HG03575 (cell line): ENCODE results near the gene GAD1.

Experiments used
- ATAC-seq: cut with Tn5 transposase; IDR thresholded peaks from one replicate; pipeline ENCODE4 v1.9.1; 2021; ENCODE audit not compliant: unreplicated experiment, insufficient number of reproducible peaks, low FRiP score; ENCODE audit errors: extremely low read depth

The GAD1 gene

DNA sequence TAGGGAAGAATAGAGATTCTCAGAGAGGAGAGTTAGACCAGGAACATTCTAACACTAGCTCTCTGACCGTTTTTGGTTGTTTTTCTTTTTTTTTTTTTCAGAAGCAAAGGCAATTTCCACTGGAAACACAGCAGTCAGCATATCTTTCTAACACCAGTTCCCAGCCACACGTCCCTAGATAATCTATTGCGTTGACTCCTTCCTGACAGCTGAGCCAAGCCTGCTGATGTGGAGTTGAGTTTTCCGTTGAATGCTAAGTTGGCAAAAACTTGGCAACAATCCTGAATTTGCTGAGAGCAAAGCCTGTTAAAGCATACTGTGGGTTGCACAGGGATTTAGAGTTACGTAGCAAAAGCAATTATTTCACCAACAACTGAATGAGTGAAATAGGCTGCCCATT is 19.3 kb downstream of the GAD1 start:
- ATAC-seq: no peak

DNA sequence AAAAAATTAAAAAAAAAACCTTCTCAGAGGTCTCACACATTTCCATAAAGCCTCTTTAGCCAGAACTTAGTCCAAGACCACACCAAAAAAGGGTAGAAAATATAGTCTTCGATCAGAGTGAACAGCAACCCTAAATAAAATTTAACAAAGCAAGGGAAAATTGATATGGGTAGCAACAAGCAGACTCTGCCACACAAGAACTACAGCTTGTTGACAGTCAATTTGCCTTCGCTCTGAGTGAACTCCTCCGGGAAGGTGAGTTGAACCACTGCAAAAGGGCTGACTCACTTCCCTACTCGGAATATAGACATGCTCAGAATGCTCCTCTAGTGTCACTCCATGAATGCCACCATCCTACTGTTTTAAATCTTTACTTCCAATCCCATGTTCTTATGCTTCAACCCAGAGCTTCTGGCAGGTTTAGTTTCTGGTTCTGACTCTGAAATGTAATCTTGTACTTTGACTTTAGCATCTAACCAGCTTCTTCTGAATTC is 24.1 kb downstream of the GAD1 start:
- ATAC-seq: no peak

DNA sequence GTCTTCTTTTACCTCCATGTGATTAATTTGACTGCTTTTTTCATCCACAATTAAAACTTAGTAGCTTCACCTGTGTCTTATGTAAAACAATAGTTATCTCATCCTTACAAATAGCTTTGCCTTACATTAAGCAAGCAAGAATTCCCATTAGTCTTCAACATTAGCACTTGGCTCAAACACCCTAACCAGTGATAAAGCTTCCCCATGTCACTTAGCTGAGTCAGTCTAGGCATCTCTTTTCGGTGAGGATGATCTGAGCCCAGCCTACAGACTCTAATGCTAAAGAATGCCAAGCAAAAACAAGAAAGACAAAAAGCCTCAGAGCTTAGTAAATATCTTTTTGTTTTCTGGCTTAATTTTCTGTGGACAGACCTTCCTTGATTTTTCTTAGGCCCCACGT is 26.1 kb downstream of the GAD1 start:
- ATAC-seq: no peak

DNA sequence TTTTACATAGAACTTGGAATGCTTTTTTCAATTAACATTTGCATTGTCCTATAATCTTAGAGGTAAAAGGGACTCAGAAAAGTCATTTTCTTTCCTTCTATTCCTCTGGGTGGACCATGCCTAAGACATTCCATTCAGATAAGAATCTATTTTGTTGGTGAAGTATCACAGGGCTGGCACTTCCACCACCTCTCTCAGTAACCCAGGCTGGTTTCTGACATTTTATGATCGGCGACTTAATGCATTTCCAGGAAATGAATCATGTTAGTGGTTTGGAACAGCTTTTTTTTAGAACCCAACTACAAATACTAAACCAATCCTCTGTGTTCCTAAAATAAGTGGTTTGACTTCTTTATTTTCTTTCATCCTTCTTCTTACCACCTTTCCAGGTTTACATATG is 27.0 kb downstream of the GAD1 start:
- ATAC-seq: no peak

DNA sequence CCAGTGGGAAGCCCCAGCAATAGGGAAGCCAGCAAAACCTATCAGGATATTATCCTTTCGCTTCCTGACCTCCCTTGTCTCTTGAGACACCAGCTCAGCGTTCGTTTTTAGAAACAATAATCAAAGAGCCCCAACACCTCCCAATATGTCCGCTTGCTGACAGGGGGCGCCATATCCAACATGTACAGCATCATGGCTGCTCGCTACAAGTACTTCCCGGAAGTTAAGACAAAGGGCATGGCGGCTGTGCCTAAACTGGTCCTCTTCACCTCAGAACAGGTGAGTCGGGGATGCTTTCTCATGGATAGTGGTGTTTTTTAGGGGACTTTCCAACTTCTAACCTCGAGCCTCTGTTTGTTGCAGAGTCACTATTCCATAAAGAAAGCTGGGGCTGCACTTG is 28.7 kb downstream of the GAD1 start:
- no peak for ATAC-seq

DNA sequence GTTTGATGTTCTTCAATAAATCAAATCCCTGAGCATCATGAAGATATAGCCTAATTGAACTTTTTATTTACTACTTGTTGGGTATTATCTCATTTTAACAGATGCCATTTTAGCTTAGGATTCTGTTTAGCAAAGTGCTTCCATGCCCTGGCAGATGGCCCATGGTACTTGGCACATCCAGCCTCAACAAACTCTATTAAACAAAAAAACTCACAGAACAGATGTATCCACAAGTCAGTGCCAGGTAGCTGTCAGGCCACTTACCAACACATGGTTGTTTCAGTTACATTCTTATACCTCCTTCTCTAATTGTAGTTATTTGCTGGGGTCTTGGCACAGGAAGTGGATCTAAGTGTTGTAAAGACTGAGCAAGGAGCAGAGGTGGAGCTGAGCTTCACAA is 29.6 kb downstream of the GAD1 start:
- ATAC-seq: no peak

DNA sequence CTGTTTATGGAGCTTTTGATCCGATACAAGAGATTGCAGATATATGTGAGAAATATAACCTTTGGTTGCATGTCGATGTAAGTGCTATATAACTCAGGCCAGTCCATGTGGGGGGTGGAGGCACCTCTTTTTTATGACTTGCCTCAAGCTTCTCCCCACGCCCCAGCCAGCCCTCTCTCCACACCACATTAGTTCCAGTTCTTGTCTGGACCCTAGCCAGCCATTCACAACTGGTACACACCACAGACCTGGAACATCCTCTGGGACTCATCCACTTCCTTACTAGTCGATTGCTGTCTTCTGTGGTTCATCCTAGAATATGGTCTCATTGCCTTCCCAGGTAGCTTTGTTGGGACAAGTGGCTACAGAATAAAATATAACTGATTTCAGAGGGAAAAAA is 31.0 kb downstream of the GAD1 start:
- ATAC-seq: no peak

DNA sequence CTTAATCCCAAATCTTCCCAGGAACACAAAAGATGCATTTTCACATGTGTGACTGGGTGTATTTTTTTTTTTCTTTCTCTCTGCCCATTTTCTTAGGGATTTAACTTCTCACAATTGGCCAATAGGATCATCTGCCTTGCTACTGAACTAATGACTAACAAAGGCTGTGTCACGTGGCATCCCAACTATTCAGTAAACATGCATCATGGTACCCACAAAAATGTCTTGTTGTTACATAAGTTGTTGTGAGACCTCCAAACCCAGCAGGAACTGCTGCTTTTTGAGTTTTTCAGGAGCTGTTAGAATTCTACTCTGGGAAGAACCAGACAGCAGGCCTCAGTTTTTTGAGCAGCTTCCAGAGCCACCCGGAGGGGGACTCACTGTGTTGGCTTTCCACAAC is 31.9 kb downstream of the GAD1 start:
- ATAC-seq: no peak

DNA sequence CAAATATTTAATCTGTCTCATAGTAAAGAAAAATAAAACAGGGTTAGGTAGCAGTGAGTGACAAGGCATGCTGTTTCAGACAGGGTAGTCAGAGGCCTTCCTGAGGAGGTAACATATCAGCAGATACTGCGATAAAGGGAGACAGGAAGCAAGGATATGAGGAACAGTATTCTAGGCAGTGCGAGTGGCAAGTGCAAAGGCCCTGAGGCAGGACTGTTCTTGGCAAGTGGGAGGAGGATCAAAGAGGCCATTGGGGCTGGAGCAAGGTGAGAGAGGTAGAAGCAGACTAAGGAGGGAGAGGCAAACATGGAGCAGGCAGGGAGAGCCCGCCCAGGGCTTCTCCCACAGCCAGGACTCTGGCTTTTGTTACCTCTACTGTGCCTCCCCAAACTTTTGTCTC is 33.6 kb downstream of the GAD1 start:
- ATAC-seq: no peak

DNA sequence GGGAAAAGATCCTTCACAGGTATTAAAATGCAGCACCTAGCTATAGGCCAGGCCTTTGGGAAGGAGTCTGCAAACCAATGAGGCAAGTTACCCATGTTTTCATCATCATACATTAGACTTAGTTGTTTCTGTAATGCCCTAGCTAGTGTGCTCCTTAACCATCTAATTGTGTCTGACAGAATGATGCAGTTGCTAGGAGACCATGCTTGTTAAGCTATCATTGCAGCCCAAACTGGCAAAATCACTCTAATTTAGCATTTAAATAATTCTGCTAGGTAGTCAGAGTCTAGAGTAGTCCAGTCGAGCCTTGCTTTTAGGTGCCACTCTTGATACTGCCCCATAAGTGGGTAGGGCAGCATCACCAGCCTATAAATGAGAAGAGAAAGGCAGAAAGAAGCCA is 34.9 kb downstream of the GAD1 start:
- no peak for ATAC-seq

DNA sequence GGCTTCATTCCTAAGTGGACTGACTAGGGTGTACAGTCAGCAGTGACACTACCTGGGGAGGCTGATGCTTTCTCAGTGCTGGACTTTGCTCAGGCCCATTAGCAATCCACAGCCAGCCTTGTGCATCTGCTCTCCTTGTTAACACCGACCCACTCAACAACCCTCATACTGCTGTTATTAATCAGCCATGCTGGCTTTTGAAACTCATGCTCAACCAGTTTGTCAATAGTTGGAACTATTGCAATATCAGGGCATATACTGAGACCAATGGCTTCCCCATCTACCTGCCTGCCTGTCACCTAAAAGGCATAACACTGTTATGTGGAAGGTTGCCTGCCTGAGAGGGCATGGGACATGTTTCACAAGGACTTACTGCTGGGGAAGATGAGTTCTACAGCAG is 39.4 kb downstream of the GAD1 start:
- no peak for ATAC-seq

DNA sequence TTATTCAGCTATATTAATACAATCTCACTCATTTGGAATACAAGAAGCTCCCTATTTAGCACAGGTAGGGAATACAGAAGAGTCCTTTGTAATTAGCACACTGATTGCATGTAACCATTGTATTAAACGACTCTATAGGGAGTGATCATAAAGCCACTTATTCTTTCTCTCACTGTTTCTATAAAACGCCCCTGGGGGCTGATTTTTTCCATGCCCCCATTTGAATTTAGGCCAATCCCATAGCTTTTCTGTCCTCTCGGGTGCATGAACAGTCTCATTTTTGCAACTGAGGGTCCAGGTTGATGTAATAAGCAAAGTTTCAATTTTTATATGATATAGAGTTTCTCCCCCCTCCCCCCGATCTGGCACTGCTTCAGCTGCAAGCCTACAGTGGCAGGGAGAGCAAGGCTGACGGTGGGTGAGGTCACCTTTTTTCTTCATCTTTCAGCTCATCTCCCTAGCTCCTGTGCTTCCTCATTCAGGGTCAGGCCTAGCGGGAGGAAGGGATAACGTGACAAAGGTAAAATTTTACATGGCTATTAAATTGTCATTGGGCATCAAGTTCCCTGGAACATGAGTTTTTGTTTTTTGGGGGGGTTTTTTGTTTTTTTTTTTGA is 45.7 kb downstream of the GAD1 start:
- ATAC-seq: no peak

DNA sequence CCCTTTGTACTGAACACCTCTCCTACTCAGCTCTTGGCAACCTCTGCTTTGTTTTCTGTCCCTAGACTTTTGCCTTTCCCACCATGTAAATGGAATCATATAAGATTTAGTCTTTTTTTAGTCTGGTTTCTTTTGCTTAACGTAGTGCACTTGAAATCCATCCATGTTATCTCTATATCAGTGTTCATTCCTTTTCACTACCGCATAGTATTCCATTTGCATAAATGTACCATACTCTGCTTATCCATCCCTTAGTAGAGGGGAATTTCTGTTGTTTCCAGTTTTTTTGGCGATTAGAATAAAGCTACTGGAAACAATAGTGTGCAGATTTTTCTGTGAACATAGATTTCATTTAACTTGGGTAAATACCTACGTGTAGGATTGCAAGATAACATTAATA is 46.4 kb downstream of the GAD1 start:
- ATAC-seq: no peak

DNA sequence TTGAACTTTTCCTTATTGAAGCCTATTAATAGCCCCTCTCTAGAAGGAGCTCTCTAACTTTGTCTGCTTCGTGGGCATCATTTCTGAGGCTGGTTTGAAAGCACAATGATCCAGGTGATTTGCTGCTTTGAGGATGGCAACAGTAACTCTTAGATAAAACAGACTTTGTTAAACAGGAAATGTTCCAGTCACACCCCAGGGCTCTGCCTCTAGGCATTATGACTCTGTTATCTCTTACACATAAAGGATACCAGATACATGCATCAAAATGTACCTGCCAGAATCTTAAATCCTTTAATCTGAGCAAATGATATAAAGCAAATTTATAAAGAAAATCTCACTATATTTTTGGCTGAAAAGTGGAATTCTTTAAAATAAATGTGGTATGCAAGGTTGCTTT is 52.3 kb downstream of the GAD1 start:
- no peak for ATAC-seq

DNA sequence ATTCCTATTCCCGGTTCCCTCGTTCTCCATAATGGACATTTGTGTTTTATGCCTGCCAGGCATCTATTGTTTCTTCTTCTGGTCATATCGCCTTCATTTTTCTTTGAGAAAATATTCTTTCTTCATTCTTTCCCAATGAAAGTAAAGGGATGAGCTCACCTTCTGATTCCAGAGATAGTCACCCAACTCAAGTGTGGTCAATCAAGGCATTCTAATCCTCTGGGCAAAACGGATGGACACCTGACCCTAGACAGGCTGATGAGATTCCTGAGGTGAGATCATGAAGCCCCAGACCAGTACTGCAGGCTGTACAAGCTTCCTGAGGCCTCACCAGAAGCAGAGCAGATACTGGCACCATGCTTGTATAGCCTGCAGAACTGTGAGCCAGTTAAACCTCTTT is 52.8 kb downstream of the GAD1 start:
- no peak for ATAC-seq

DNA sequence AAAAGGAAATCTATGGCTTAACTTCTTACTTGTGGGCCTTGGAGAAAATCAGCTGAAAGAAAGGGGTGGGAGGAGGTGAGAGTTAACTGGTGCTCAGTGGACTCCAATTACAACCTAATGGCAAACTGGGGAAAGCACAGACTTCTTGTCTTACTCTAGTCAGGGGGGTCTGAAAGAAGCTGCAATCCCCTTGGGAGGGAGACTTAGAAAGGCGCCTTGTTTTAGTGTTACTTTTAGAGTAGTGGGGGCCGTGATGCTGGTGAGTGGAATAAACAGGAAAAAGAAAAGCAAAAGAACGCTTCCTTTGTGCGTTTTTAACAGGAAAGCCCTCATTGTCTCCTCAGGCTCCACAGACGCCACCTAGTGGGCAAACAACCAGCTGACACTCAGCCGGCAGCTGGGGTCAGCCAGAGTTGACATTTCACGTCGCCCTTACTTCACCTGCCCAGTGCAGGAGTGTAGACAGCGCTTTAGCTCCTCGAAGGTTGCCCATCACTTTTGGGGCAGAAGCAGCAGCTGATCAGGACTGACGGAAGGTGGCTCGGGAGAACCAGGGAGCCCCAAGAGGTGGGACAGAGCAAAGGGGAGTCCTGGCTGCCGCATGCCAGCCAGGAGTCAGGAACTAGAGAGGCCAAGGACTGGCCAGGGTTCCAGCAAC is 56.5 kb downstream of the GAD1 start:
- no peak for ATAC-seq

DNA sequence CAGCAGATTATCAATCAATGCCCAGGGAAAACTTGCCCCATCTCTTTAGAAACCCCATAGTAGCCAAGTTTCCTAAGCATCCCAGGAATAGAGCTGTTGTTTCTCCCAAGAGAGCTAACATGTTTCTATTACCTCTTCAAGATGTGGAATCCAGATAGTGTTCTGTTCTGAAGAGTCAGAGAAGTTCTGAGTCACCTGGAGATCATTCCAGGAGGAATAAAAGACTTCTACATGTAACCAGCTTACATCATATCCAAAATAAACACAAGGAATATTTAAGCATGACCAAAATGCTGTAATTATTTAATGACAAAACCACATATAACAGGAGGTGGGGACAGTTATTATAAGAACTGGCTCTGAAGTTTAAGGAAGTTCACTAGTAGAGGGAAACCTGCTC is 61.4 kb downstream of the GAD1 start:
- ATAC-seq: no peak

DNA sequence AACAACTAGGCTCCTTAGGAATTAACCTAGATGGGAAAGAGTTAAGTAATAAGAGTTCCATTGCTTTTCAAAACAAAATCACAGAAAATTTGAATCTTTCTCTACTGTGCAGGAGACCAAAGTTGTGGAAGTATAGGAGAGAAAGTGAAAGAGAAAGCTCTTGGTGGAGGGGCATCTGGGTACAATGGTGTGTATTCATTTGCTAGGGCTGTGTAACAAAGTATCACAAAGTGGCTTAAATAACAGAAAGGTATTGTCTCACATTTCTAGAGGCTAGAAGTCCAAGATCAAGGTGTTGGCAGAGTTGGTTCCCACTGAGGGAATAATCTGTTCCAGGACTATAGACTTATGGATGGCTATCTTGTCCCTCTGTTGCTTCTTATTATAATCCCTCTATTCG is 61.8 kb downstream of the GAD1 start:
- no peak for ATAC-seq

DNA sequence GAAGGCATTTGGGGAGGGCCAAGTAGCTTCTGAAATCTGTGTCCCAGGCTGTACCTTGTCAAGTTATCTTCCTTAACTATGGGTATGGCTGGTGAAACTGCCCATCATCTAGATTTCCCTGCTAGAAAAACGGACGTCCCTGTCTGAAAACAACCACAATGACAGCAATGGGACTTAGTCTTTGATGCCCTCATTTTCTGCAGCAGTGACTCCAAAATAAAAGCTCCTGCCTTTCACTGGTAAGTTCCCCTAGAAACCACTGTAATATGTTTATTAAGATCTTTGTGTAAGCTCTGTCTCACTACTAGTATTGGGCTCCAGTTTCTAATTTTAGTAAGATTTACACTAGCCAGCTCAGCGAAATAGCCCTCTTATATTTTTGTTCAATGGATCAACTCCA is 65.2 kb downstream of the GAD1 start:
- no peak for ATAC-seq

DNA sequence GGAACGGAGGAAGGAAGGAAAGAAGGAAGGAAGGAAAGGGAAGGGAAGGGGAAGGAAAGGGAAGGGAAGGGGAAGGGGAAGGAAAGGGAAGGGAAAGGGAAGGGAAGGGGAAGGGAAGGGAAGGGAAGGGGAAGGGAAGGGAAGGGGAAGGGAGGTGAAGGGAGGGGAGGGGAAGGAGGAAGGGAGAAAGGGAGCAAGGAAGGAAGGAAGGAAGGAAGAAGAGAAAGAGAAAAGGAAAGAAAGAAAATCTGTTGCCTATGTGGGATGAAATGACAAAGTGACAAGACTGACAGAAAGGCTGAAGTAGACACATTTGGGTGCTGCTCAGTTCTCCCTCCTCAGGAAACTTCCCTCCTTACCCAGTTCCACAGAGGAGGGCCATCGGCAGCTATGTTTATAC is 66.1 kb downstream of the GAD1 start:
- no peak for ATAC-seq

DNA sequence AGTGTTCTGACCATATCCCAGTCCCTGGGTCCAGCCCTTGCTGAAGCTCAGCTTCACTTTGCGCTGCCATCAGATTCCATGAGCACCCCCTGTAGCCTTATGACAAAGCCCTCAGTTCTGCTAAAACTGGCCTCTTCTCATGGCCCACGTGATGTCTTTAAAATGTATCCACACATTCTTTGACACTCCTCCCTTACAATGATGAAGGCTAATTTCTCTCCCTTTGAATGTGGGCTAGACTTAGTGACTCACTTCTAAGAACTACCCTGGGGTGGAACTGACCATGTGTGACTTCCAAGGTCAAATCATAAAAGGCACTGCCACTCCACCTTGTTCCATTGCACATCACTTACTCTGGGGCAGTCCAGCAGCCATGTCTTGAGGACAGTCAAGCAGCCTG is 67.0 kb downstream of the GAD1 start:
- no peak for ATAC-seq
